Ovary (tissue), 9 donors: ENCODE results near the gene SLC25A18. TPM values are rescaled to one million over a fixed set of nuclear protein-coding genes. Genes with fewer than 3 reads are reported as not detected.

ENCODE experiments used
- DNase-seq, 5 donors: peaks; one replicate each; pipeline ENCODE4 v3.0.0-alpha.2; 2019 to 2020
- H3K27ac ChIP-seq, 2 donors: fragments of 200-600 bp; one replicate each; pipeline versions ENCODE4 v1.5.1 to v1.8.0; 2019 to 2022
- H3K27me3 ChIP-seq: fragments of 200-600 bp; one replicate; pipeline ENCODE4 v1.8.0; 2022
- H3K36me3 ChIP-seq: fragments of 200-600 bp; sonication (generic); one replicate; pipeline ENCODE4 v1.5.1; 2019
- H3K4me1 ChIP-seq: one replicate; pipeline ENCODE4 v1.8.1; 2013; ENCODE audit warnings: mild to moderate bottlenecking, moderate library complexity; ENCODE audit not compliant: insufficient read depth
- H3K4me3 ChIP-seq: fragments of 200-600 bp; sonication (generic); one replicate; pipeline ENCODE4 v1.5.1; 2017
- H3K9me3 ChIP-seq, 2 donors: fragments of 200-600 bp in 1 of 2; sonication (generic) in 1 of 2; one replicate each; pipeline versions ENCODE4 v1.5.1 to v1.8.1; 2013 to 2019; ENCODE audit warnings: mild to moderate bottlenecking in 1 of 2, moderate library complexity in 1 of 2
- EP300 ChIP-seq: sonication (generic); formaldehyde crosslinking; IDR thresholded peaks from one replicate; pipeline ENCODE4 v1.6.1; 2017; ENCODE audit warnings: antibody characterized with exemption
- POLR2A ChIP-seq: fragments of 450-650 bp; IDR thresholded peaks from one replicate; pipeline ENCODE4 v1.6.1; 2017; ENCODE audit warnings: antibody characterized with exemption, mild to moderate bottlenecking, moderate library complexity
- WGBS, 3 donors: extraction: QIAGEN DNeasy Blood & Tissue Kit in 1 of 3; methylation state at CpG; one replicate each; pipeline versions ENCODE4 v1.1.5 to v1.1.7; 2013 to 2017; 5-methylcytosine and 5-hydroxymethylcytosine counted together
- intact Hi-C, 4 donors: fragments of 100-400 bp; cut with DNase I; formaldehyde crosslinking; loops; one replicate each; pipeline versions ENCODE4 v1.11.0 to v1.15.1; 2022 to 2023
- polyA plus RNA-seq, 2 donors: library from polyadenylated mRNA; stranded (reverse); fragments of 200-250 nt in 1 of 2; fragments of 350-450 nt in 1 of 2; fragmentation: Illumina TruSeq in 1 of 2; extraction: RNeasy Lipid Tissue Mini Kit (QIAGEN cat#74804) in 1 of 2; gene quantifications; one replicate each; pipeline ENCODE4 v1.2.3, GENCODE V29; 2013 to 2014
- total RNA-seq, 7 donors: library from RNA; depleted of rRNA in 2 of 7; stranded (reverse); fragments of >200 nt in 2 of 7; fragmentation: NEBNext Ultra II Directional in 3 of 7; extraction: Animal tissue kit (Norgen Biotek cat#: 25700) in 3 of 7; gene quantifications; one replicate each; pipeline versions ENCODE4 v1.1.0 to v1.2.4, GENCODE V29; 2016 to 2023
- TF ChIP-seq, protein P1 (sequence below), 3 donors: fragments of 450-650 bp in 2 of 3; fragments of 200-600 bp in 1 of 3; IDR thresholded peaks; one replicate each; pipeline versions ENCODE4 v1.5.1 to v1.8.0; 2016 to 2022; ENCODE audit warnings: antibody characterized with exemption in 3 of 3, mild to moderate bottlenecking in 1 of 3
- donor health status: DM: no; HTN: no; CAD: no; lungs with moderate emphysema.
- donor health status: DM: no; HTN: no; CAD: no.
- donor health status: Bipolar disorder and iron deficiency.
- donor health status: DM: yes; HTN: yes; CAD: no.
- donor health status: DM: no; HTN: no; CAD: no.
- donor health status: DM: yes; HTN: yes; CAD: no.

SLC25A18 gene
- total and polyA plus RNA-seq, 9 donors, result 0.41 to 2.8 (median 1.3) TPM

DNA sequence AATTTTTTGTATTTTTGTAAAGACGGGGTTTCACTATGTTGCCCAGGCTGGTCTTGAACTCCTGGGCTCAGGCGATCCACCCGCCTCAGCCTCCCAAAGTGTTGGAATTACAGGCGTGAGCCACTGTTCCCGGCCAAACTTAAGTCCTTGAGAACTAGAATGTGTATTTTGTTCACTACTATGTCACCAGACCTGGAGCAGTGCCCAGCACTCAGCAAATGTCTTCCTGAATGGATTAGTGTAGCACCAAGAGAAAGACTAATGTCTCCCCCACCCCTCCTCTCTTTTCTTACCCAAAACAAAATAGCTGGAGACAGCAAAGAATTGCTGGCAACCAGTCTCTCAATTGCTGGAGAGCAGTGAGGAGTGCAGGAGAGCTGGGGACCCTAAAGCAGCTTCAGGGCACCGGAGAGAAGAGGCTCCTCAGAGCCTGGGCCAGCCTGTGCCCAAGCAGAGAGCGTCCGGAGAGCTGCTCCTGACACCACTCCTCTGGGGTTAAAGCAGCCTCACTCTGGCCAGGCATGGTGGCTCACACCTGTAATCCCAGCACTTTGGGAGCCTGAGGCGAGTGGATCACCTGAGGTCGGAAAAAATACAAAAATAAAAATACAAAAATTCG, 14.9 kb downstream of the SLC25A18 start:
- Histone ChIP-seq H3K4me1 (peaks cover 5% of the 10 kb centered on the region), H3K4me3 (no peak overlapping the region), H3K9me3 (no peaks in the 10 kb centered on the region), H3K27ac (no peak overlapping the region), H3K36me3 (no peaks in the 10 kb centered on the region), H3K27me3 (no peaks in the 10 kb centered on the region)
- TF ChIP-seq EP300 (no peak), POLR2A (no peak)
- TF ChIP-seq, protein P1, sequence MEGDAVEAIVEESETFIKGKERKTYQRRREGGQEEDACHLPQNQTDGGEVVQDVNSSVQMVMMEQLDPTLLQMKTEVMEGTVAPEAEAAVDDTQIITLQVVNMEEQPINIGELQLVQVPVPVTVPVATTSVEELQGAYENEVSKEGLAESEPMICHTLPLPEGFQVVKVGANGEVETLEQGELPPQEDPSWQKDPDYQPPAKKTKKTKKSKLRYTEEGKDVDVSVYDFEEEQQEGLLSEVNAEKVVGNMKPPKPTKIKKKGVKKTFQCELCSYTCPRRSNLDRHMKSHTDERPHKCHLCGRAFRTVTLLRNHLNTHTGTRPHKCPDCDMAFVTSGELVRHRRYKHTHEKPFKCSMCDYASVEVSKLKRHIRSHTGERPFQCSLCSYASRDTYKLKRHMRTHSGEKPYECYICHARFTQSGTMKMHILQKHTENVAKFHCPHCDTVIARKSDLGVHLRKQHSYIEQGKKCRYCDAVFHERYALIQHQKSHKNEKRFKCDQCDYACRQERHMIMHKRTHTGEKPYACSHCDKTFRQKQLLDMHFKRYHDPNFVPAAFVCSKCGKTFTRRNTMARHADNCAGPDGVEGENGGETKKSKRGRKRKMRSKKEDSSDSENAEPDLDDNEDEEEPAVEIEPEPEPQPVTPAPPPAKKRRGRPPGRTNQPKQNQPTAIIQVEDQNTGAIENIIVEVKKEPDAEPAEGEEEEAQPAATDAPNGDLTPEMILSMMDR (IDR thresholded peaks at IDR 0.05), result no peak
- WGBS, 3 donors, result 63 to 78% (median 64%) methylated on average over 11 of the region's 11 CpGs
- peak in 4 of 5 donors; percentile 40 to 65 (median 52) for DNase-seq
- intact Hi-C loops, result loop anchor here in 1 of 4 donors (10.0 kb wide), 1 partner anchor 57 kb away; the partner anchor contains the start of gene BCL2L13

DNA sequence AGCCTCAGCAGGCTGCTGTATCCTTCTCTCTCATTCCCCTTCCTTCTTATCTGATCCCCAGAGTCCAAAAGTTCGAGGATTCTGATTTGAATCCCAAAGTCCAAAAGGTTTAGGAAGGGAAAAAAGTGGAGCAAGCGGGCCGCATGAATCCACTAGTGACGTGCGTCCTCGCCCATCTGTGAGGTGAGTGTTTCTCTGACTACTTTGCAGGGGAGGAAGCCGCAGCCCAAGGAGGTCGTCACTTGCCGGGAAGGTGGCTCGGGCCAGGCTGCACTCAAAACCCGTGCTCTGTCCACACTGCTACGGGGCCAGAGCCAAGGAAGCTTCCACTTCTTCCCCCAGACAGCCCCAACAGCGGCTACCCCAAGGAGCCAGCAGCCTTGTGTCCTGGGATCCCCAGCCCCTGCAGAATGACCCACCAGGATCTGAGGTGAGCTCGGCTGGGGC, 16.3 kb downstream of the SLC25A18 start:
- intact Hi-C loops, result loop anchor here in 1 of 4 donors (10.0 kb wide), 1 partner anchor 55 kb away; the partner anchor contains the start of gene BCL2L13
- TF ChIP-seq POLR2A (no peak), EP300 (no peak)
- TF ChIP-seq, protein P1 (IDR thresholded peaks at IDR 0.05), result no peak
- Histone ChIP-seq H3K4me1 (peaks cover 5% of the 10 kb centered on the region), H3K27ac (no peak overlapping the region), H3K4me3 (no peak overlapping the region), H3K9me3 (no peaks in the 10 kb centered on the region), H3K36me3 (no peaks in the 10 kb centered on the region), H3K27me3 (no peaks in the 10 kb centered on the region)
- 94 to 96% (median 94%) methylated on average over 13 to 14 of the region's 14 CpGs for WGBS, 3 donors
- DNase-seq, result no peak

DNA sequence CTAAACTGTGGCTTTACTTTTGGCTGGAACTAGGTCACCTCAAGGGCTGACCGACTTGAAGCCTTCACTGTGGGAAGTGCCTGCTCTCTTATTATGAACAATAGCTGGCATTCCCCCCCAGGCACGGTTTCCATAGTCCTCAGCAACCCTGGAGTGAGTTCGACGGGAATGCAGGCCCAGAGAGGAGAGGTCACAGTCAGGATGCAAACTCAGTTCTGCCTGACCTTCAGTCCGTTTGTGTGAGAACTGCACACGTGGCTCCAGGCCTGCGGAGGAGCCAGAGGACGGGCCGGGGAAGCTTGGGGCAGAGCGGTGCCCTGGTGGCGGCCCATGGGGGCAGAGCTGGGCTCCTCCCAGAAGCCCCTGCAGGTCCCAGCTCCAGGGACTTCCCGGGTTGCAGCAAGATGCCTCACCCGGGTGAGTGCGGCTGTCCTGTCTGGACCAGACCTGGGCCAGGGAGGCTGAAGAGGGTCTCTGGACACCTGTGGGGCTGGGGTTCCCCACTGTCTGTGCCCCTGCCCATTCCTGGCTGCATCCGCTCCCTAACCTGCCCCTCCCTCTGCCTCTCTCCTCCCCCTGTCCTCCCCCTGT, 17.2 kb downstream of the SLC25A18 start:
- Histone ChIP-seq H3K27ac (no peak overlapping the region), H3K9me3 (no peaks in the 10 kb centered on the region), H3K36me3 (no peaks in the 10 kb centered on the region), H3K27me3 (no peaks in the 10 kb centered on the region), H3K4me1 (peaks cover 5% of the 10 kb centered on the region), H3K4me3 (no peak overlapping the region)
- intact Hi-C loops, result no loop called here
- TF ChIP-seq, protein P1 (IDR thresholded peaks at IDR 0.05), result no peak
- no peak for TF ChIP-seq POLR2A
- no peak for TF ChIP-seq EP300
- DNase-seq, result no peak
- WGBS, 3 donors, result 34 to 47% (median 41%) methylated on average over 15 of the region's 15 CpGs

DNA sequence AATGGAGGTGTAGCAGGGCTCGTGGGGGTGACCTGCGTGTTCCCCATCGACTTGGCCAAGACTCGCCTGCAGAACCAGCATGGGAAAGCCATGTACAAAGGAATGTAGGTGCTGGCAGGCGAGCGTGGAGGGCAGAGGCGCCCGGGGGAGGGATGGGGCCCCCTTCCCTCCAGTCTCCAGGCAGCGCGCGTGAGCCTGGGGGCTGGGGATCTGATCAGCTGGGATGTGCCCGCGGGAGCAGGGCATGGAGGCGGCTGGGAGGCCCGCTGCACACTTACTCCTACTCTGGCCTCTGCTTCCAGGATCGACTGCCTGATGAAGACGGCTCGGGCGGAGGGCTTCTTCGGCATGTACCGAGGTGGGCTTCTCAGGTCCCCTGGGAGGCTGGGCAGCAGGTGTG, 17.8 kb downstream of the SLC25A18 start:
- 63 to 71% (median 69%) methylated on average over 21 of the region's 21 CpGs for WGBS, 3 donors
- peaks cover 5% of the 10 kb centered on the region for H3K4me1 ChIP-seq
- no peak overlapping the region for H3K4me3 ChIP-seq
- TF ChIP-seq, protein P1 (IDR thresholded peaks at IDR 0.05), result no peak
- TF ChIP-seq POLR2A, result no peak
- TF ChIP-seq EP300, result no peak
- H3K9me3 ChIP-seq, result no peaks in the 10 kb centered on the region
- H3K27ac ChIP-seq, result no peak overlapping the region
- intact Hi-C loops, result no loop called here
- H3K36me3 ChIP-seq, result no peaks in the 10 kb centered on the region
- no peak for DNase-seq
- H3K27me3 ChIP-seq, result no peaks in the 10 kb centered on the region
